ENCODE data around the gene ERAL1.

DNA sequence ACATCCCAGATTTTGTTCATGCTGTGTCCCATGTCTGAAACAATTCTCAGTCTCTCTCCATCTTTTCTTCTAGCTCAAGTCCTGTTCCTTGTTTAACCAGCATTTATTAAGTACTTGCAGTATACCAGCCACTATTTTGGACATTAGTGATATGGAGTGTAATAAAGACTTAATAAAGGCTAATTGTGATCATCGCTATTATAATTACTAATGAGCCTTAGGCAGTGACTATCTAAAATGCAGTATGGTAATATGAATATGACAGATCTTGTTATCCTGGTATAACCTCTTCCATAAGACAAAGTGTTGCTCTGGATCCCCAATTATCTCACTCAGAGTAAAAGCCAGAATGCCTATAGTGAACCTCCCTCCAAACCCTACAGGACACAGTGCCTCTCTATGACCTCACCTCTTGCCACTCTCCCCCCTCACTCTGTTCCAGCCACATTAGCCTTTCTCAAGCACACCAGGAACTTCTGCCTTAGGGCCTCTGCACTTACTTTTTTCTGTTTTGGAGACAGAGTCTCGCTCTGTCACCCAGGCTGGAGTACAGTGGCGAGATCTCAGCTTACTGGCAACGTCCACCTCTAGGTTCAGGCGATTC lies 44.5 kb downstream of the ERAL1 start:
- TF ChIP-seq, protein P1, sequence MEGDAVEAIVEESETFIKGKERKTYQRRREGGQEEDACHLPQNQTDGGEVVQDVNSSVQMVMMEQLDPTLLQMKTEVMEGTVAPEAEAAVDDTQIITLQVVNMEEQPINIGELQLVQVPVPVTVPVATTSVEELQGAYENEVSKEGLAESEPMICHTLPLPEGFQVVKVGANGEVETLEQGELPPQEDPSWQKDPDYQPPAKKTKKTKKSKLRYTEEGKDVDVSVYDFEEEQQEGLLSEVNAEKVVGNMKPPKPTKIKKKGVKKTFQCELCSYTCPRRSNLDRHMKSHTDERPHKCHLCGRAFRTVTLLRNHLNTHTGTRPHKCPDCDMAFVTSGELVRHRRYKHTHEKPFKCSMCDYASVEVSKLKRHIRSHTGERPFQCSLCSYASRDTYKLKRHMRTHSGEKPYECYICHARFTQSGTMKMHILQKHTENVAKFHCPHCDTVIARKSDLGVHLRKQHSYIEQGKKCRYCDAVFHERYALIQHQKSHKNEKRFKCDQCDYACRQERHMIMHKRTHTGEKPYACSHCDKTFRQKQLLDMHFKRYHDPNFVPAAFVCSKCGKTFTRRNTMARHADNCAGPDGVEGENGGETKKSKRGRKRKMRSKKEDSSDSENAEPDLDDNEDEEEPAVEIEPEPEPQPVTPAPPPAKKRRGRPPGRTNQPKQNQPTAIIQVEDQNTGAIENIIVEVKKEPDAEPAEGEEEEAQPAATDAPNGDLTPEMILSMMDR (IDR thresholded peaks at IDR 0.05) = no peak
- TF ChIP-seq POLR2A (IDR thresholded peaks at IDR 0.05) = no peak
